Left ventricle myocardium inferior (tissue), 1 donor: ENCODE results near the gene SCNN1G. TPM values are rescaled to one million over a fixed set of nuclear protein-coding genes. Genes with fewer than 3 reads are reported as not detected.

Experiments used
- DNase-seq: peaks from one replicate; pipeline ENCODE4 v3.0.0-alpha.2; 2020
- H3K27ac ChIP-seq: fragments of 200-600 bp; replicated peaks from 2 replicates; pipeline ENCODE4 v1.8.0; 2021
- H3K27me3 ChIP-seq: fragments of 200-600 bp; 2 replicates; pipeline ENCODE4 v1.8.0; 2021; ENCODE audit warnings: low read depth
- H3K36me3 ChIP-seq: fragments of 200-600 bp; 2 replicates; pipeline ENCODE4 v1.8.0; 2021
- H3K4me1 ChIP-seq: fragments of 200-600 bp; 2 replicates; pipeline ENCODE4 v1.8.0; 2021
- H3K4me3 ChIP-seq: fragments of 200-600 bp; 2 replicates; pipeline ENCODE4 v1.8.0; 2021; ENCODE audit warnings: mild to moderate bottlenecking, moderate library complexity
- H3K9me3 ChIP-seq: fragments of 200-600 bp; replicated peaks from 2 replicates; pipeline ENCODE4 v1.8.0; 2021
- CTCF ChIP-seq: fragments of 200-600 bp; IDR thresholded peaks from 2 replicates; pipeline ENCODE4 v1.8.0; 2021; ENCODE audit warnings: antibody characterized with exemption, mild to moderate bottlenecking, borderline replicate concordance
- intact Hi-C: fragments of 100-400 bp; cut with micrococcal nuclease; formaldehyde crosslinking; loops from one replicate; pipeline ENCODE4 v1.11.0; 2022
- total RNA-seq: library from RNA; stranded (reverse); fragmentation: NEBNext Ultra II Directional; extraction: Animal tissue kit (Norgen Biotek cat#: 25700); gene quantifications from one replicate; pipeline ENCODE4 v1.2.1, GENCODE V29; 2021
- donor health status: DM: no; HTN: yes; CAD: no; lungs with severe emphysema.

Gene SCNN1G
- total RNA-seq, 1 donor from 2014 or later: not detected

- H3K27me3 ChIP-seq: peaks cover 32% of the 10 kb centered on the region
- H3K36me3 ChIP-seq: no peaks in the 10 kb centered on the region
- intact Hi-C loops: no loop called here
- H3K4me1 ChIP-seq: peaks cover 13% of the 10 kb centered on the region
- no peaks in the 10 kb centered on the region for H3K9me3 ChIP-seq
- DNase-seq: no peak
- no peak overlapping the region for H3K27ac ChIP-seq
- H3K4me3 ChIP-seq: no peak overlapping the region
- TF ChIP-seq CTCF: no peak
These were observed 6.4 kb downstream of the SCNN1G start for GRCh38 chr16:23188911-23189310.

- intact Hi-C loops: no loop called here
- peak overlapping the region; percentile 15 for H3K27ac ChIP-seq
- no peak for TF ChIP-seq CTCF
- no peaks in the 10 kb centered on the region for H3K36me3 ChIP-seq
- DNase-seq: no peak
- peaks cover 1% of the 10 kb centered on the region for H3K27me3 ChIP-seq
- H3K9me3 ChIP-seq: no peaks in the 10 kb centered on the region
- peaks cover 23% of the 10 kb centered on the region for H3K4me1 ChIP-seq
- no peak overlapping the region for H3K4me3 ChIP-seq
These were observed 12.1 kb downstream of the SCNN1G start for GRCh38 chr16:23194497-23195221.

- no peak for TF ChIP-seq CTCF
- H3K27me3 ChIP-seq: peaks cover 9% of the 10 kb centered on the region
- H3K27ac ChIP-seq: peak overlapping the region; percentile 7
- H3K4me3 ChIP-seq: no peak overlapping the region
- intact Hi-C loops: no loop called here
- DNase-seq: no peak
- H3K9me3 ChIP-seq: no peaks in the 10 kb centered on the region
- H3K36me3 ChIP-seq: no peaks in the 10 kb centered on the region
- H3K4me1 ChIP-seq: peaks cover 23% of the 10 kb centered on the region
These were observed 12.9 kb downstream of the SCNN1G start for GRCh38 chr16:23195366-23195978.

GRCh38 chr16:23196539-23196938 lies 14.0 kb downstream of the SCNN1G start:
- Histone ChIP-seq H3K36me3 (no peaks in the 10 kb centered on the region), H3K27ac (no peak overlapping the region), H3K9me3 (no peaks in the 10 kb centered on the region), H3K27me3 (peaks cover 19% of the 10 kb centered on the region), H3K4me1 (peaks cover 23% of the 10 kb centered on the region), H3K4me3 (no peak overlapping the region)
- TF ChIP-seq CTCF: no peak
- intact Hi-C loops: no loop called here
- DNase-seq: no peak

- Histone ChIP-seq H3K27ac (no peak overlapping the region), H3K9me3 (no peaks in the 10 kb centered on the region), H3K4me3 (no peak overlapping the region), H3K27me3 (peaks cover 50% of the 10 kb centered on the region), H3K36me3 (no peaks in the 10 kb centered on the region), H3K4me1 (no peaks in the 10 kb centered on the region)
- no peak for DNase-seq
- TF ChIP-seq CTCF: no peak
- intact Hi-C loops: no loop called here
These were observed 19.6 kb downstream of the SCNN1G start for GRCh38 chr16:23202166-23202565.
